Spinal cord (tissue), 10 donors: ENCODE measurements around the gene ACIN1. TPM values are rescaled to one million over a fixed set of nuclear protein-coding genes. Genes with fewer than 3 reads are reported as not detected.

Experiments
- DNase-seq, 6 donors: peaks; one replicate each; pipeline versions ENCODE4 v3.0.0 to v3.0.0-alpha.2; 2013 to 2015; ENCODE audit warnings: low spot score in 6 of 6, low read depth in 4 of 6
- H3K27ac ChIP-seq: one replicate; pipeline ENCODE4 v1.5.1; 2013; ENCODE audit warnings: low read depth, low read length, control low read depth
- H3K27me3 ChIP-seq: one replicate; pipeline ENCODE4 v1.6.1; 2013; ENCODE audit warnings: low read length; ENCODE audit not compliant: control insufficient read depth, insufficient read depth
- H3K36me3 ChIP-seq: one replicate; pipeline ENCODE4 v1.6.1; 2013; ENCODE audit warnings: low read length; ENCODE audit not compliant: control insufficient read depth, insufficient read depth
- H3K4me1 ChIP-seq: one replicate; pipeline ENCODE4 v1.6.1; 2013; ENCODE audit warnings: low read length; ENCODE audit not compliant: control insufficient read depth, insufficient read depth
- H3K4me3 ChIP-seq: one replicate; pipeline ENCODE4 v1.5.1; 2013; ENCODE audit warnings: low read depth, low read length, control low read depth
- H3K9me3 ChIP-seq: one replicate; pipeline ENCODE4 v1.6.1; 2013; ENCODE audit warnings: low read length; ENCODE audit not compliant: control insufficient read depth, insufficient read depth
- WGBS: methylation state at CpG from one replicate; pipeline ENCODE4 v1.1.5; 2013; ENCODE audit warnings: missing lambda C conversion rate; ENCODE audit not compliant: insufficient coverage; 5-methylcytosine and 5-hydroxymethylcytosine counted together
- polyA plus RNA-seq, 2 donors: library from polyadenylated mRNA; unstranded; fragments of 120-200 nt; gene quantifications; one replicate each; pipeline ENCODE4 v1.2.1, GENCODE V29; 2013; ENCODE audit not compliant: insufficient read length in 2 of 2
- total RNA-seq, 2 donors: library from RNA; depleted of rRNA in 1 of 2; stranded (reverse); fragments of 120-200 nt in 1 of 2; fragments of >200 nt in 1 of 2; gene quantifications; one replicate each; pipeline versions ENCODE4 v1.2.3 to v1.2.4, GENCODE V29; 2013 to 2014
- donor health status: healthy.

The ACIN1 gene
- total and polyA plus RNA-seq, 4 donors, result 63.2 to 229 (median 160) TPM

- H3K36me3 ChIP-seq, result peaks cover 30% of the 10 kb centered on the region
- H3K9me3 ChIP-seq, result no peaks in the 10 kb centered on the region
- no peaks in the 10 kb centered on the region for H3K27me3 ChIP-seq
- 97% methylated on average over 10 of the region's 13 CpGs for WGBS
- H3K4me1 ChIP-seq, result peaks cover 16% of the 10 kb centered on the region
- H3K27ac ChIP-seq, result no peak overlapping the region
- H3K4me3 ChIP-seq, result no peak overlapping the region
- no peak for DNase-seq
Observed at GRCh38 chr14:23045419-23046357, 49.2 kb downstream of the ACIN1 start.

GRCh38 chr14:23044840-23045239 lies 50.1 kb downstream of the ACIN1 start:
- Histone ChIP-seq H3K36me3 (peaks cover 25% of the 10 kb centered on the region), H3K27me3 (no peaks in the 10 kb centered on the region), H3K4me3 (no peak overlapping the region), H3K4me1 (peaks cover 16% of the 10 kb centered on the region), H3K9me3 (no peaks in the 10 kb centered on the region), H3K27ac (no peak overlapping the region)
- 92% methylated on average over 6 of the region's 8 CpGs for WGBS
- DNase-seq, result no peak

- Histone ChIP-seq H3K4me1 (peaks cover 16% of the 10 kb centered on the region), H3K36me3 (peaks cover 14% of the 10 kb centered on the region), H3K4me3 (no peak overlapping the region), H3K27ac (no peak overlapping the region), H3K27me3 (no peaks in the 10 kb centered on the region), H3K9me3 (no peaks in the 10 kb centered on the region)
- no peak for DNase-seq
- no CpG with 5 or more reads among the region's 3 CpGs for WGBS
Observed at GRCh38 chr14:23043754-23044153, 51.2 kb downstream of the ACIN1 start.

- Histone ChIP-seq H3K4me3 (no peak overlapping the region), H3K4me1 (peaks cover 16% of the 10 kb centered on the region), H3K36me3 (peaks cover 10% of the 10 kb centered on the region), H3K27me3 (no peaks in the 10 kb centered on the region), H3K27ac (no peak overlapping the region), H3K9me3 (no peaks in the 10 kb centered on the region)
- WGBS, result 46% methylated on average over 6 of the region's 6 CpGs
- peak in 1 of 6 donors; percentile 55 for DNase-seq
Observed at GRCh38 chr14:23043145-23043544, 51.8 kb downstream of the ACIN1 start.

GRCh38 chr14:23042162-23042965 lies 52.6 kb downstream of the ACIN1 start, which contains the start of gene PSMB11:
PSMB11 (plus strand) TSS chr14:23042212; CDS start chr14:23042226, 14 bp downstream.
- peaks cover 16% of the 10 kb centered on the region for H3K4me1 ChIP-seq
- DNase-seq, result no peak
- H3K27me3 ChIP-seq, result no peaks in the 10 kb centered on the region
- WGBS, result 94% methylated on average over 36 of the region's 36 CpGs
- H3K36me3 ChIP-seq, result peaks cover 5% of the 10 kb centered on the region
- no peak within 1 kb of the TSS for H3K27ac ChIP-seq
- no peaks in the 10 kb centered on the region for H3K9me3 ChIP-seq
- H3K4me3 ChIP-seq, result no peak within 1 kb of the TSS

GRCh38 chr14:23041729-23042128 lies 53.2 kb downstream of the ACIN1 start:
- Histone ChIP-seq H3K4me3 (no peak overlapping the region), H3K27ac (no peak overlapping the region), H3K4me1 (peaks cover 11% of the 10 kb centered on the region), H3K36me3 (no peaks in the 10 kb centered on the region), H3K27me3 (no peaks in the 10 kb centered on the region), H3K9me3 (no peaks in the 10 kb centered on the region)
- WGBS, result 91% methylated on average over 7 of the region's 8 CpGs
- no peak for DNase-seq

- no peak overlapping the region for H3K27ac ChIP-seq
- H3K4me3 ChIP-seq, result no peak overlapping the region
- DNase-seq, result no peak
- 86% methylated on average over 4 of the region's 4 CpGs for WGBS
- H3K4me1 ChIP-seq, result peaks cover 11% of the 10 kb centered on the region
- H3K27me3 ChIP-seq, result no peaks in the 10 kb centered on the region
- H3K9me3 ChIP-seq, result no peaks in the 10 kb centered on the region
- no peaks in the 10 kb centered on the region for H3K36me3 ChIP-seq
Observed at GRCh38 chr14:23040100-23040499, 54.8 kb downstream of the ACIN1 start.

- Histone ChIP-seq H3K27me3 (no peaks in the 10 kb centered on the region), H3K4me1 (peaks cover 14% of the 10 kb centered on the region), H3K9me3 (no peaks in the 10 kb centered on the region), H3K36me3 (peaks cover 27% of the 10 kb centered on the region), H3K4me3 (peak overlapping the region; percentile 74), H3K27ac (peak overlapping the region; percentile 97)
- no peak for DNase-seq
- WGBS, result 25% methylated on average over 4 of the region's 14 CpGs
Observed at GRCh38 chr14:23035303-23036144, 59.4 kb downstream of the ACIN1 start.
